Transverse colon (tissue), 4 donors: ENCODE data around the gene PACRG. TPM values are rescaled to one million over a fixed set of nuclear protein-coding genes. Genes with fewer than 3 reads are reported as not detected.

Experiments used
- DNase-seq: peaks from one replicate; pipeline ENCODE4 v3.0.0-alpha.2; 2019
- H3K27ac ChIP-seq, 4 donors: fragments of 200-600 bp; sonication (generic); 2 replicates each; pipeline ENCODE4 v1.5.1; 2016 to 2018; ENCODE audit warnings: inconsistent platforms in 4 of 4
- H3K27me3 ChIP-seq: fragments of 200-600 bp; sonication (generic); 2 replicates; pipeline ENCODE4 v1.5.1; 2017; ENCODE audit warnings: inconsistent platforms
- H3K36me3 ChIP-seq, 4 donors: fragments of 200-600 bp; sonication (generic); 2 replicates each; pipeline ENCODE4 v1.5.1; 2017 to 2019; ENCODE audit warnings: inconsistent platforms in 4 of 4
- H3K4me1 ChIP-seq, 4 donors: fragments of 200-600 bp; sonication (generic); 2 replicates each; pipeline ENCODE4 v1.5.1; 2017 to 2020; ENCODE audit warnings: inconsistent platforms in 4 of 4
- H3K4me3 ChIP-seq, 4 donors: fragments of 200-600 bp; sonication (generic); 1 replicate in 1 of 4; 2 replicates in 3 of 4; pipeline versions ENCODE4 v1.5.1 to v1.6.1; 2017 to 2019; ENCODE audit warnings: inconsistent platforms in 4 of 4
- H3K9me3 ChIP-seq, 2 donors: fragments of 200-600 bp; sonication (generic); 2 replicates each; pipeline ENCODE4 v1.5.1; 2017 to 2019; ENCODE audit warnings: inconsistent platforms in 2 of 2
- EP300 ChIP-seq: sonication (generic); formaldehyde crosslinking; IDR thresholded peaks from one replicate; pipeline ENCODE4 v1.6.1; 2017; ENCODE audit warnings: antibody characterized with exemption, low read depth
- POLR2A ChIP-seq: fragments of 450-650 bp; IDR thresholded peaks from one replicate; pipeline ENCODE4 v1.6.1; 2016; ENCODE audit warnings: antibody characterized with exemption, mild to moderate bottlenecking, moderate library complexity
- POLR2AphosphoS5 ChIP-seq, 3 donors: sonication (generic); formaldehyde crosslinking; IDR thresholded peaks; one replicate each; pipeline ENCODE4 v1.6.1; 2016; ENCODE audit warnings: antibody characterized with exemption in 3 of 3
- WGBS, 2 donors: methylation state at CpG; one replicate each; pipeline ENCODE4 v1.1.5; 2018; ENCODE audit warnings: low coverage in 1 of 2; 5-methylcytosine and 5-hydroxymethylcytosine counted together
- in situ Hi-C, 4 donors: fragments of 200-750 bp; cut with MboI; loops; one replicate each; pipeline versions ENCODE4 v1.15.0 to v1.15.1; 2017; ENCODE audit warnings: low sequenced_read_pairs in 3 of 4, low pct_ligation_motif_present in 1 of 4, low pct_unique_long_range_greater_than_20kb in 1 of 4
- intact Hi-C: fragments of 100-400 bp; cut with DNase I; formaldehyde crosslinking; loops from one replicate; pipeline ENCODE4 v1.15.1; 2023; ENCODE audit warnings: low total_unique reads
- total RNA-seq, 4 donors: library from RNA; depleted of rRNA; stranded (reverse); fragments of >200 nt; gene quantifications; one replicate each; pipeline ENCODE4 v1.1.0, GENCODE V29; 2016
- TF ChIP-seq, protein P1 (sequence below), 5 experiments: fragments of 200-600 bp in 3 of 5; fragments of 450-650 bp in 2 of 5; sonication (generic) in 3 of 5; IDR thresholded peaks; 1 replicate in 2 of 5; 2 replicates in 3 of 5; pipeline ENCODE4 v1.5.1; 2016 to 2017; ENCODE audit warnings: antibody characterized with exemption in 5 of 5, inconsistent platforms in 3 of 5, mild to moderate bottlenecking in 2 of 5, moderate library complexity in 1 of 5

Gene PACRG
- total RNA-seq, 4 donors from 2014 or later = 1.2 to 13.8 (median 1.4) TPM; not detected in 1

DNA sequence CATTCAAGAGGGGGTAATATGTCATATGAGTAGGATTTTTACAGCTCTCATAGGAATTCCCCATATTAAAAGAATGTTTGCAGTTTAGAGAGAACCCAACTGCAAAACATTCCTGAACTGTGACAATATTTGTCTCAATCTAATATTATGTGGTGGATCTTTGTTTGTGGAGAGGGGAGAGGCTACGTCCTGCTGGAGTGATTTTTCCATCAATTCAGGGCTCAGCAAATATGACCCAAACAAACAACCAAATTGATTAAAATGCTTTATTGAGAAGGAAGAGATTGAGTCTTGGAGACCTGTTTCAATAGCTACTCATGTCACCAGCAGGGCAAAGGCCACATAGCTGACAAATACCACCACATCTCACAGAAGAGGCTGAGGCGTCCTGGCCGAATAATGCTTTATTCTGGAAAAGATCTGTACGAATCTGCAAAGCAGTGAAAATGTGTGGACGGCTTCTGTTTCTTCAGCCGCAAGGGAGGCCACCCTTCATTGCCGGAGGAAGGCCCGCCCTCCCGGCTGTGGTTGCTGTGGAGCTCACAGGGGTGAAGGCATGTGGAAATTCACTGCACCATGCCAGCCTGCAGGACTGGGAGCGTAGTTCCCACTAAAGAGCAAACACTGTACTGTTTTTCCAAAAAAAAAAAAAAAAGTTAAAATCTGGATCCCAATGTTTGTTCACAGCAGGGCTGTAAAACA is 597.1 kb downstream of the PACRG start:
- no peaks in the 10 kb centered on the region for H3K36me3 ChIP-seq
- no peaks in the 10 kb centered on the region for H3K4me1 ChIP-seq
- TF ChIP-seq, protein P1, sequence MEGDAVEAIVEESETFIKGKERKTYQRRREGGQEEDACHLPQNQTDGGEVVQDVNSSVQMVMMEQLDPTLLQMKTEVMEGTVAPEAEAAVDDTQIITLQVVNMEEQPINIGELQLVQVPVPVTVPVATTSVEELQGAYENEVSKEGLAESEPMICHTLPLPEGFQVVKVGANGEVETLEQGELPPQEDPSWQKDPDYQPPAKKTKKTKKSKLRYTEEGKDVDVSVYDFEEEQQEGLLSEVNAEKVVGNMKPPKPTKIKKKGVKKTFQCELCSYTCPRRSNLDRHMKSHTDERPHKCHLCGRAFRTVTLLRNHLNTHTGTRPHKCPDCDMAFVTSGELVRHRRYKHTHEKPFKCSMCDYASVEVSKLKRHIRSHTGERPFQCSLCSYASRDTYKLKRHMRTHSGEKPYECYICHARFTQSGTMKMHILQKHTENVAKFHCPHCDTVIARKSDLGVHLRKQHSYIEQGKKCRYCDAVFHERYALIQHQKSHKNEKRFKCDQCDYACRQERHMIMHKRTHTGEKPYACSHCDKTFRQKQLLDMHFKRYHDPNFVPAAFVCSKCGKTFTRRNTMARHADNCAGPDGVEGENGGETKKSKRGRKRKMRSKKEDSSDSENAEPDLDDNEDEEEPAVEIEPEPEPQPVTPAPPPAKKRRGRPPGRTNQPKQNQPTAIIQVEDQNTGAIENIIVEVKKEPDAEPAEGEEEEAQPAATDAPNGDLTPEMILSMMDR (IDR thresholded peaks at IDR 0.05) = no peak
- TF ChIP-seq POLR2AphosphoS5 (IDR thresholded peaks at IDR 0.05) (no peak), POLR2A (no peak), EP300 (no peak)
- no peak for DNase-seq
- WGBS, 2 donors = 47 to 50% methylated on average over 2 to 10 of the region's 10 CpGs
- H3K4me3 ChIP-seq = no peak overlapping the region
- H3K27me3 ChIP-seq = no peaks in the 10 kb centered on the region
- intact Hi-C loops (no loop called here), in situ Hi-C loops (no loop called here)
- H3K9me3 ChIP-seq = no peaks in the 10 kb centered on the region
- H3K27ac ChIP-seq = peak overlapping the region in 1 of 4 donors; percentile 21

DNA sequence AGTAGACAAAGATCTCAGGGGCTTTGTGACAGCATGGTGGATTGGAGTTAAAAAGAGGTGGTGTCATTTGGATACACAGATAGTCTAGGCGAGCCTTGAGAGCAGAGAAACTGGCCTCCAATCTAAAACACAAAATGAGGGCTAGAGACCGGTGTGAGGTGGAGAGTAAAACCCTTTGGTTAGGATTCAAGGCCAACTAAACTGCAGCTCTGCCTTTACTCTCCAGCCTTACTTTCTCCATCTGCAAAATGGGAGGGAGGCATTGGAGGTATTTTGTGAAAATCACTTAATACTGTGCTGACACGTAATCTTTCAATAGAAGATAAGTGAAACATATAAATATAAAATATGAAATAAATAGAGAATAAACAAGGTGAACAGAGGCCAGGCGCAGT is 597.6 kb downstream of the PACRG start:
- in situ Hi-C loops = no loop called here

DNA sequence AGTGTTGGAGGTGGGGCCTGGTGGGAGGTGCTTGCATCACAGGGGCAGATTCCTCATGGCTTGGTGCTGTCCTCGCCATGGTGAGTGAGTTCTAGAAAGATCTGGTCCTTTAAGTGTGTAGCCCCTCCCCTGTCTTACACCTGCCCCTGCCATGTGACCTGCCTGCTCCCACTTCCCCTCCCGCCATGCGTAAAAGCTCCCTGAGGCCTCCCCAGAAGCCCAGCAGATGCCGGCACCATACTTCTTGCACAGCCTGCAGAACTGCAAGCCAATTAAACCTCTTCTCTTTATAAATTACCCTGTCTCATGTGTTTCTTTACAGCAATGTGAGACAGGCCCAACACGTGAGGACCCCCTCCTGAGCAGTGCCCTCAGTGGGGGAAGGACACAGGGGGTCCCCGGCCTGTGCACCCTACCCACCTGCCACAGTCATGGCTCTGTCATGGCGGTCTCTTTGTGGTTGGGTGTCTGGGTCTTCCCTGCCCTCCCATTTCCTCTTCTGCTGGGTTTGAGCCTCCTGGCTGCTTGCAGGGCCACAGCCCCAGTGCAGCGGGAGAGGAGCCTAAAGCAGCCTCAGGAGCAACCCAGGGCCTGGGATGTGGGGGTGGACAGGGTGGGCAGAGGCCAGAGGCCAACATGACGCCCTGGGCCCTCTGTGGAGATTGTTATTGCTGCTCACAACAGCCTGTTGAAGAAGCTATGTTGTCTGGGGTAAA is 599.5 kb downstream of the PACRG start:
- H3K4me1 ChIP-seq = no peaks in the 10 kb centered on the region
- TF ChIP-seq POLR2A (no peak), POLR2AphosphoS5 (IDR thresholded peaks at IDR 0.05) (no peak), EP300 (no peak)
- TF ChIP-seq, protein P1 (IDR thresholded peaks at IDR 0.05) = no peak
- H3K27ac ChIP-seq = no peak overlapping the region
- DNase-seq = no peak
- no peaks in the 10 kb centered on the region for H3K27me3 ChIP-seq
- H3K4me3 ChIP-seq = no peak overlapping the region
- H3K9me3 ChIP-seq = no peaks in the 10 kb centered on the region
- in situ Hi-C loops = no loop called here
- intact Hi-C loops = no loop called here
- H3K36me3 ChIP-seq = no peaks in the 10 kb centered on the region
- WGBS, 2 donors = 84 to 100% methylated on average over 3 to 9 of the region's 9 CpGs

More for the DNA sequence above, 597.6 kb downstream of the PACRG start:
- TF ChIP-seq, protein P1 (IDR thresholded peaks at IDR 0.05) = no peak
- TF ChIP-seq EP300 (no peak), POLR2A (no peak), POLR2AphosphoS5 (IDR thresholded peaks at IDR 0.05) (no peak)
- no peaks in the 10 kb centered on the region for H3K4me1 ChIP-seq
- intact Hi-C loops = no loop called here
- 87 to 91% methylated on average over 4 of the region's 4 CpGs for WGBS, 2 donors
- DNase-seq = no peak
- no peak overlapping the region for H3K4me3 ChIP-seq
- no peaks in the 10 kb centered on the region for H3K36me3 ChIP-seq
- no peaks in the 10 kb centered on the region for H3K27me3 ChIP-seq
- H3K27ac ChIP-seq = peak overlapping the region in 1 of 4 donors; percentile 12
- no peaks in the 10 kb centered on the region for H3K9me3 ChIP-seq

DNA sequence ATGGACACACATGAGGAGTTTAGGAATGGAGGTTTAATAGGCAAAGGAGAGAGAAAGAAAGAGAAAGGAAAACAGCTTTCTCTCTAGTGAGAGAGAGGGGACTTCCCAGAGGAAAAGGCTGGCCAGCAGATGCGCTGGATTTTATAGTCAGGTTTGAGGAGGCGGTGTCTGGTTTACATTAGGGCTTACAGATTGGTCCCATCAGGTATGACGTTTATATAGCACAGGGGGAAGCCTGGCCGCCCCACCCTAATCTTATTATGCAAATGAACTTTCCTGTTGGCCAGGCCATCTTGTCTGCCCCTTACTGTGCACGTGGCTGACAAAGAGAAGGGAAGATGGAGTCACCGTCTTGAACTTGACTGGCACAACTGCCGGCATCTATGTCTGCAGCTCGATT is 600.1 kb downstream of the PACRG start:
- 62 to 67% methylated on average over 8 of the region's 8 CpGs for WGBS, 2 donors
- no peak overlapping the region for H3K27ac ChIP-seq
- in situ Hi-C loops (no loop called here), intact Hi-C loops (no loop called here)
- no peaks in the 10 kb centered on the region for H3K9me3 ChIP-seq
- H3K4me3 ChIP-seq = no peak overlapping the region
- H3K4me1 ChIP-seq = no peaks in the 10 kb centered on the region
- no peaks in the 10 kb centered on the region for H3K36me3 ChIP-seq
- DNase-seq = no peak
- H3K27me3 ChIP-seq = no peaks in the 10 kb centered on the region
- TF ChIP-seq, protein P1 (IDR thresholded peaks at IDR 0.05) = no peak
- TF ChIP-seq EP300 (no peak), POLR2A (no peak), POLR2AphosphoS5 (IDR thresholded peaks at IDR 0.05) (no peak)
